GM23338 (cell line): ENCODE results near the gene NDUFB8. TPM values are rescaled to one million over a fixed set of nuclear protein-coding genes. Genes with fewer than 3 reads are reported as not detected.
"Not testable (repeated sequence)": the region's sequence is repeated elsewhere in the genome, so short reads cannot be mapped to it uniquely, and the experiment has no call there.

Experiments used
- ATAC-seq: fragments of 200-7000 bp; cut with Tn5 transposase; 3 replicates; pipeline ENCODE4 v1.9.1; 2020
- DNase-seq: peaks from one replicate; pipeline ENCODE4 v3.0.0-alpha.2; 2015; ENCODE audit warnings: low spot score
- H2AFZ ChIP-seq: fragments of 200-600 bp; sonication (generic); 2 replicates; pipeline ENCODE4 v1.8.0; 2016; ENCODE audit warnings: antibody characterized with exemption, mild to moderate bottlenecking, moderate library complexity
- H3F3A ChIP-seq: fragments of 200-600 bp; sonication (generic); replicated peaks from 2 replicates; pipeline ENCODE4 v1.8.0; 2017; ENCODE audit warnings: antibody characterized with exemption, mixed run types, low read depth
- H3K27ac ChIP-seq: fragments of 200-600 bp; sonication (generic); 2 replicates; pipeline ENCODE4 v1.6.1; 2016; ENCODE audit warnings: low read depth
- H3K27me3 ChIP-seq: fragments of 200-600 bp; sonication (generic); 2 replicates; pipeline ENCODE4 v1.8.0; 2016; ENCODE audit warnings: mild to moderate bottlenecking, mixed run types, moderate library complexity; ENCODE audit not compliant: insufficient read depth
- H3K36me3 ChIP-seq: fragments of 200-600 bp; sonication (generic); 2 replicates; pipeline ENCODE4 v1.8.0; 2016; ENCODE audit warnings: mild to moderate bottlenecking; ENCODE audit not compliant: insufficient read depth
- H3K4me1 ChIP-seq: fragments of 200-600 bp; sonication (generic); 2 replicates; pipeline ENCODE4 v1.8.0; 2016; ENCODE audit warnings: mild to moderate bottlenecking, moderate library complexity; ENCODE audit not compliant: insufficient read depth
- H3K4me2 ChIP-seq: fragments of 200-600 bp; sonication (generic); 2 replicates; pipeline ENCODE4 v1.7.1; 2017; ENCODE audit warnings: mixed run types
- H3K4me3 ChIP-seq: fragments of 200-600 bp; sonication (generic); 2 replicates; pipeline ENCODE4 v1.6.1; 2016; ENCODE audit warnings: mixed run types
- H3K79me2 ChIP-seq: fragments of 200-600 bp; sonication (generic); replicated peaks from 2 replicates; pipeline ENCODE4 v1.8.0; 2017; ENCODE audit warnings: mild to moderate bottlenecking; ENCODE audit not compliant: insufficient read depth
- H3K9me2 ChIP-seq: fragments of 200-600 bp; sonication (generic); 2 replicates; pipeline ENCODE4 v1.8.0; 2017; ENCODE audit not compliant: insufficient read depth
- H4K20me1 ChIP-seq: fragments of 200-600 bp; sonication (generic); replicated peaks from 2 replicates; pipeline ENCODE4 v1.8.0; 2017; ENCODE audit warnings: mild to moderate bottlenecking; ENCODE audit not compliant: insufficient read depth
- H3K27ac Mint-ChIP-seq: 2 replicates; pipeline ENCODE4 v1.8.0; 2020; ENCODE audit warnings: inconsistent platforms, mild to moderate bottlenecking, moderate library complexity, mixed read lengths
- H3K27me3 Mint-ChIP-seq: 3 replicates; pipeline ENCODE4 v1.8.0; 2022; ENCODE audit warnings: low read depth, mild to moderate bottlenecking, moderate library complexity, mixed read lengths, inconsistent platforms; ENCODE audit not compliant: insufficient read depth, poor library complexity
- H3K36me3 Mint-ChIP-seq: 3 replicates; pipeline ENCODE4 v1.8.0; 2021; ENCODE audit warnings: low read depth, mild to moderate bottlenecking, inconsistent platforms, moderate library complexity, mixed read lengths
- H3K4me1 Mint-ChIP-seq: 3 replicates; pipeline ENCODE4 v1.8.0; 2020; ENCODE audit warnings: mild to moderate bottlenecking, inconsistent platforms, mixed read lengths
- H3K4me3 Mint-ChIP-seq: 3 replicates; pipeline ENCODE4 v1.8.0; 2021; ENCODE audit warnings: moderate library complexity, mild to moderate bottlenecking, inconsistent platforms, mixed read lengths
- H3K9me3 Mint-ChIP-seq: 3 replicates; pipeline ENCODE4 v1.8.0; 2020; ENCODE audit warnings: moderate library complexity, mild to moderate bottlenecking, inconsistent platforms, mixed read lengths
- EZH2 ChIP-seq: fragments of 200-600 bp; sonication (generic); IDR thresholded peaks from one replicate; pipeline ENCODE4 v1.8.0; 2017; ENCODE audit warnings: antibody characterized with exemption, mild to moderate bottlenecking, low read depth; ENCODE audit not compliant: unreplicated experiment
- EZH2phosphoT487 ChIP-seq: fragments of 200-600 bp; sonication (generic); IDR thresholded peaks from one replicate; pipeline ENCODE4 v1.8.1; 2018; ENCODE audit warnings: antibody characterized with exemption; ENCODE audit not compliant: unreplicated experiment
- NANOG ChIP-seq: IDR thresholded peaks from 2 replicates; pipeline ENCODE4 v1.6.1; 2016; ENCODE audit warnings: antibody characterized with exemption, borderline replicate concordance
- POLR2AphosphoS5 ChIP-seq: IDR thresholded peaks from 2 replicates; pipeline ENCODE4 v1.6.1; 2016; ENCODE audit warnings: antibody characterized with exemption, low read depth
- ZNF331 ChIP-seq: fragments of 250-450 bp; sonication (Bioruptor Pico); IDR thresholded peaks from 2 replicates; pipeline ENCODE4 v1.5.0; 2020; ENCODE audit warnings: low read depth, mild to moderate bottlenecking, moderate library complexity
- ZNF462 ChIP-seq: fragments of 250-450 bp; sonication (Bioruptor Pico); IDR thresholded peaks from 2 replicates; pipeline ENCODE4 v1.5.0; 2020; ENCODE audit warnings: mild to moderate bottlenecking, moderate library complexity
- polyA plus RNA-seq: library from polyadenylated mRNA; unstranded; fragments of >200 nt; fragmentation: Nextera tagmentation; extraction: Ambion mirVana; gene quantifications from 2 replicates; pipeline ENCODE4 v1.2.1, GENCODE V29; 2016
- total RNA-seq: library from RNA; depleted of rRNA; stranded (reverse); fragments of >200 nt; shearing (Covaris generic); gene quantifications from 2 replicates; pipeline ENCODE4 v1.2.3, GENCODE V29; 2014
- TF ChIP-seq, protein P1 (sequence below): IDR thresholded peaks from 2 replicates; pipeline ENCODE4 v1.6.1; 2016; ENCODE audit warnings: antibody characterized with exemption

Gene NDUFB8
- total and polyA plus RNA-seq, 2 experiments from 2014 or later, result 131 to 464 TPM

DNA sequence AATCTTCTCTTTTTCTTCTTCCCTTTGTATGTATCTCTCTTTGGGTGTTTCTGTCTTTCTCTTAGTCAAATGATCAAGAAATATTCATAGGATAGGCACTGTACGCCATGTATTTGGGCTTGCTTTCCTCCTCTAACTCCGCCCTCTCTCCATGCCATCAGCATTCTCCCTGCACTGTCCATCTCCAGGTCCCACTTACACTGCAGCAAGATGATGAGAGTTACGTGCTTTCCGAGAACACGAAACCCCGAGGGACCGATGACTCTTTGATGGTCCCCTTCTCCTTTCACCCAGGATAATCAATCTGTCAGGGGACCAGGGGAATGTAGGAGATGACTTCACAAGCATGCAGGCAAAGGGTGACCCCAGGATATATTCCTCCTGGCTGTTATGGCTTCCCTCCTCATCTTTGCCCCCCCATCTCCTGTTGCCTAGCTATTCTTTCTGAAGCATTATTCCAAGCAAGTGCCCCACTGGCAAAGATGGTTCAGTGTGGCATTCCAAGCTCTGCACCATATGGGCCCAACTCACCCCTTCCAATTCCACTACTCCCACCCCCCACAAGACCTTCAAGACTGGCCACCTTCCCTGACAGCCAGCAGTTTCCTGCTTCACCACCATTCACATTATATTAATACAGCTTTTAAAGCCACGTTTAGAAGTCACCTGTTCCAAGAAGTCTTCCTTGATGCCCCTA lies 46.1 kb upstream of the NDUFB8 start (continued):
- TF ChIP-seq ZNF462 (CRISPR knock-in tag) (no peak), EZH2phosphoT487 (no peak), ZNF331 (no peak), POLR2AphosphoS5 (no peak), EZH2 (no peak), NANOG (no peak)
- TF ChIP-seq, protein P1, sequence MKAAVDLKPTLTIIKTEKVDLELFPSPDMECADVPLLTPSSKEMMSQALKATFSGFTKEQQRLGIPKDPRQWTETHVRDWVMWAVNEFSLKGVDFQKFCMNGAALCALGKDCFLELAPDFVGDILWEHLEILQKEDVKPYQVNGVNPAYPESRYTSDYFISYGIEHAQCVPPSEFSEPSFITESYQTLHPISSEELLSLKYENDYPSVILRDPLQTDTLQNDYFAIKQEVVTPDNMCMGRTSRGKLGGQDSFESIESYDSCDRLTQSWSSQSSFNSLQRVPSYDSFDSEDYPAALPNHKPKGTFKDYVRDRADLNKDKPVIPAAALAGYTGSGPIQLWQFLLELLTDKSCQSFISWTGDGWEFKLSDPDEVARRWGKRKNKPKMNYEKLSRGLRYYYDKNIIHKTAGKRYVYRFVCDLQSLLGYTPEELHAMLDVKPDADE, result no peak

GRCh38 chr10:100575146-100575545 lies 45.5 kb upstream of the NDUFB8 start:
- H3K9me3 Mint-ChIP-seq, ATAC-seq, H3K27me3 ChIP-seq: not testable (repeated sequence)

More at GRCh38 chr10:100575146-100575545, 45.5 kb upstream of the NDUFB8 start:
- not testable (repeated sequence) for H3K79me2 ChIP-seq, H3K4me3 ChIP-seq, DNase-seq, H3K36me3 Mint-ChIP-seq, H3K36me3 ChIP-seq, H3K9me2 ChIP-seq, H3F3A ChIP-seq, H3K4me1 Mint-ChIP-seq, H2AFZ ChIP-seq, H3K4me1 ChIP-seq, H3K4me2 ChIP-seq, H3K27ac ChIP-seq, H3K27me3 Mint-ChIP-seq, H3K4me3 Mint-ChIP-seq, H3K27ac Mint-ChIP-seq, H4K20me1 ChIP-seq
